GM20000 (cell line): ENCODE measurements around the gene RAB31.

Experiments used
- DNase-seq: peaks from one replicate; pipeline ENCODE4 v3.0.0; 2012; ENCODE audit warnings: low spot score
- CTCF ChIP-seq: IDR thresholded peaks from 2 replicates; pipeline ENCODE4 v1.5.1; 2012; ENCODE audit warnings: mild to moderate bottlenecking, control low read depth; ENCODE audit errors: extremely low read depth, missing control alignments

Gene RAB31

GRCh38 chr18:9907867-9908266 lies 199.8 kb downstream of the RAB31 start:
- TF ChIP-seq CTCF, result no peak
- no peak for DNase-seq

GRCh38 chr18:9910071-9910470 lies 202.0 kb downstream of the RAB31 start:
- TF ChIP-seq CTCF, result no peak
- DNase-seq, result no peak

- no peak for TF ChIP-seq CTCF
- DNase-seq, result no peak
Observed at GRCh38 chr18:9910661-9911060, 202.6 kb downstream of the RAB31 start.

- no peak for DNase-seq
- no peak for TF ChIP-seq CTCF
Observed at GRCh38 chr18:9911226-9911625, 203.1 kb downstream of the RAB31 start.
